HG02642 (cell line): ENCODE measurements around the gene CDH23.

Experiments used
- ATAC-seq: cut with Tn5 transposase; IDR thresholded peaks from one replicate; pipeline ENCODE4 v1.9.1; 2021; ENCODE audit warnings: mild to moderate bottlenecking; ENCODE audit not compliant: unreplicated experiment, poor library complexity

Gene CDH23

DNA sequence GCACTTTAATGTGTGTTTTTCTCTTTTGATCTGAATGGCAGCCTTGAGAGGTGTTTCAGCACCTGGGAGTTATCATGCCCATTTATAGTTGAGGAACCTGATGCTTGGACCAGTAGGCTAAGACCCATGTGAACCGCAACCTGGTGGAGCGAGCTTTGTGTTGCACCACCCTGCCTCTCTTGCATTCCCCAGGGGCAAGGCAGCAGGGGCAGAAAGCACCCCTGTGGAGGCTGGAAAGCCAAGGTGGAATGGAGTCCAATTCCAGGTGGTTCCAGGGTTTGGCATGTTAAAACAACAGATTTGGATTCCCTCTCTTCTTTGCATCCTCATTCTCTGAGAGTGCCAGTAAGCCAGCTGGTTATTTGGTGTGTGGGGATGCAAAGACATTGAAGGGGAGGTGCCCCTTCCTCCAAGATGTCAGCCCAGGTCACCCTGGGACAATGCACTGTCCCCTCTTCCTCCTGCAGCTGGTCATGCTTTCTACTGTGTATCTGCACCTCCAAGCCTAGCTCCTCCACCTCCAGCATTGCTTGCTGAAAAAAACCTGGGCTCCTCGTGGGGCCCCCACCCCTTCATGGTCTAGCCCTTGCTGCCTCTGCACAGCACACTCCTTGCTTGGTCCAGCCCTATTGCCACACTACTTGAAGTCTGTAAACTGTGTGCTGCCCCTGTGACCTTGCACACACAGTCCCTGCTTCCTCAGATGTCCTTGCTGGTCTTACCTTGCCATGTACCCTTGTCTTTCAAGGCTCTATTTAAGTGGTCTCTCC is 5.6 kb upstream of the CDH23 start:
- ATAC-seq, result no peak

DNA sequence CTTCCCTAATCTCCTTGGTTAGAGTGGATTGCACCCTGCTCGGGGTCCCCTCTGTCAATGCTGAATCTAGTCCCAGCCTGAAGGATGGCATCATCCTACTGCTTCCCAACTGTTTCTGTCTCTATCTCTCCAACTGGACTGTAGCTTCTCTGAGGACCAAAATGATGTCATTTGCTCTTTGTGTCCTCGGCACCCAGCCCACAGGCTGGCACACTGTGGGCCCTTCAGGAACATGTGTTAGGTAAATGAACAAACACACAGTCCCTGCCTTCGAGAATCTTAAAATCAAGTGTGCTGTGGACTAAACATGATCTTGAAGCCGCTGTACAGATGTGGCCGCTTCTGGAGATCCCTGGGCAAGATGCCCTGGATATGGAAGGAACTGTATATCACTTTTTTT is 5.0 kb upstream of the CDH23 start:
- no peak for ATAC-seq

DNA sequence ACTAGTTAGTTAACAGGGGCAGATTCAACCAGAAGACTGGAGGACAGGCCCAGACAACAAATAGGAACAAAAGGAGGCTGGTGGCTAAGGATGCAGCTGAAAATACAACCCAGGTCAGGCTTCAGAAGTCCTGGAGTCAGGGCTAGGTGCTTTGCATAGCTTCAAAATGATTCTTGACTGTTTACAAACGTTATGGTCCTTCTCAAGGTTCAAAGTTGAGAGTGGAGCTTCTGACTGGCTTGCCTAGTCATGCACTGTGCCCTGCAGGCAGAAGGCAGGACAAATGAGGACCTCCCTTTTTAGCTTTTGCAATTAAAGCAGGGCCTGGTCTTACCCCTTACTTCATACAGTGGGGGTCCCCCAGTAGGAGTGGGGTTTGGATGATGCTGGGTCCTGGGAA is 4.4 kb upstream of the CDH23 start:
- ATAC-seq, result no peak

DNA sequence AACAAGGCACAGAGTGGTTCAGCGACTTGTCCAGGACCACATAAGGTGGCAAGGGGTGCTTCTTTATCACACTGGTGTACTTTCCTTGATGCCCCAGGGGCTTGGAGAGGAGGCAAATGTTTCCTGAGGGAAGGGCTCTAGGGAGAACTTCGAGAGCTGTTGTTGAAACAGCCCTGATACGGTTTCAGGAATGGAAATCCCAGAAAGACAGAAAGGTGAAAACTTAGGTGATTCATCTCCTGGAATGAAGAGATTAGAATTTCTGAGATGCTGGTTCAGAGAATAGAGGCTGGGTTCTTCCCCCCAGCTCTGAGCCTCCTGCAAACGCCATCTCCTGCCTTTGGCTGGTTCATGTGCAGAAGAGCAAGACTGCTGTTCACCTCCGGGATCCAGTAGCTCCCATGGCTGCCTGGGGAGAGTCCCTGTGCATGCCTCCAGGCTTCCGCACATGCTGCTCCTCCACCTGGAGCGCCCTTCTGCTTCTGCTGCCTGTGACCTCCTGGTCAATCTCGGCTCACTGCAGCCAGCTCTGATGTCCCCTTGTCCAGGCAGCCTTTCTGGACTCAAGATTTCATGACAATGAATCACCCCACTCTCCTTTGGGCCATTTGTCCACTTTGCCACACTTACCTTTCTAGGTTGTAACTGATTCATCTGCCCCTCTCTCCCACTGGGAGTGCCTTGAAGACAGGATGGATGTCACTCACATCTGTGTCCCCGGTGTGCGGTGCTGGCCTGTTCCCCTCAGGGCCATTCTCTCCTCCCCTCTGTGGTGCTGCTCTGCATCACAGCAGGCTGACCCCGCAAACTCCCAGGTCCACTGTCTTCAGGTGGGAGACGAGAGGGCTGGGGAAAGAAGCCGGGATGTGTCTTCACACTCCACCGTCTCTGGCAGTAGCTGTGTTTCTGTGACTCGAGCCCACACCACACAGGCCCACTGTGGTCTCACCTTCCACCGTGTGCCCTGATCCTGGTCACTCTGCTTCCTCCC is 3.6 kb upstream of the CDH23 start:
- ATAC-seq, result no peak

DNA sequence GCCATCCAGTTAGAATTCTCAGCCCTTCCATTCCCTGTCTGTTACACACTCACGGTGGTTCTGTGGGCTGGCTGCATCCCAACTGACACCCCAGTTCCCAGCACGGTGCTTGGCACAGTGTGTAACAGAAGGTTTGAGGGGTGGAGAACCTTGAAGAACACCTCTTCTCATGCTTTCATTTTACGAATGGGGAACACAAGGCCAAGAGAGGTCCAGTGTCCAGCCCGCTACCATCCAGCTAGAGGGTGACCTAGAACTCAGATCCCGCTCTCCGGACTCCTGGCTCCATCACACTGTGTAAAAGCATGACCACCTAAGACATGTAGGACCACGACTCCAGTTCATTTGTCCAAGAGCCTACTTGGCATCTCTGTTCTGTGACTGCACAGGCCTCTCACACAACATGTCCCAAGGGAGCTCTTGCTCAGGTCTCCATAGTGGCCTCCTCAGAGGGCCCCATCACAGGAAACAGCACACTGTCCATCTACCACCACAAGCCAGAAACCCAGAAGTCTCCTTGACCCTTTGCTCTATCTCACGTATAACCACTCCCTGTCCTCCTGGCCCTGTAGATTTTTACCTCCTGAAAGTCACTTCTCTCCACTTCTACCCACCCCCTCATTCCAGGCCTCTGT is 2.8 kb upstream of the CDH23 start:
- no peak for ATAC-seq

GRCh38 chr10:71394926-71395562 is 1.7 kb upstream of the CDH23 start:
- no peak for ATAC-seq

DNA sequence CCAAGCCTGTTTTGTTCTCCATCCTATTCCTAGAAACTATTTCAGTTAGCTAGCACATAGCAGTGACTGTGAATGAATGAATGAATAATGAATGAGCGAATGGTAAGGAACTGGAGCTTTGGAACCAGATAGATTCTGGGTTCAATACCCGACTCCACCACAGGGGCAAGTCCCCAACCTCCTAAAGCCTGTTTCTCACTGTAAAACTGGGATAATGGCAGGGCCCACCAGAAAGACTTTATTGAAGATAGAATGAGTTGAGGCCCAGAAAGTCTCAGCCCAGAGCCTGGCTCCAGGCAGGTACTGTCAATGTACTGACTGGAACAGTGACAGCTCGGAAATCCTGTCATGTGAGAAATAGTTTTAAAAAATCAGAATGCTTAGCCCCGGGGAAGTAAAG is 1.1 kb upstream of the CDH23 start:
- ATAC-seq, result no peak

DNA sequence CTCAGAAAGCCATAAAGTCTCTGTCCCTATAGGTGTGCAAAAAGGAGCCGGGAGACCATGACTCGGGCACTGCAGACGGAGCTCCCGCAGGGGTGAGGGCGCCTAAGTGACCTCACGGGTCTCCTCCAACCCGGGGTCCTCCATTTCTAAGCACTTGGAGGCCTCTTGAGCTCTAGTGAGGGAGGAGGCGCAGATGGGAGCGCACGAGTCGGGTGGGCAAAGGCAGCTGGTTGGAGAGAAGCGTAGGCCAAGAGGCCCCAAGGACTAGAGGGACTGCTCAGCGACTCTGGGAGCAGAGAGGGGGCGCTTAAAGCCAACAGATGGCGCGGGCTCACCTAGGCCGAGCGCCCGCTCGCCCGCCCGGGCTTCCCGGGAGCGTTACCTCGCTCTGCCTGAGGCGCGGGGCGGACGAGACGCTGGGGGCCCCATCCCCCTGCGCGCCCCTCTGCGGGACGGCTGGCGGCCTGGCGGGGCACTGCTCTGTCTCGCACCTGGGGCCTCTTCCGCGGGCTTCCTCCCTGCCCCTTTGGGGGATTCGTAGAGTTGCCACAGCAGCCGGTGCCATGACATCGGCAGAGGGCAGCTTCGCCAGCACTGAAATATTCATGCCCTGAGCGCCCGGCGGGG is 523 bp upstream of the CDH23 start:
- ATAC-seq, result no peak

- ATAC-seq, result no peak
Measured at GRCh38 chr10:71397296-71398212, 834 bp downstream of the CDH23 start.

GRCh38 chr10:71398976-71399375 is 2.3 kb downstream of the CDH23 start:
- no peak for ATAC-seq

- no peak for ATAC-seq
Measured at GRCh38 chr10:71399946-71400345, 3.2 kb downstream of the CDH23 start.

DNA sequence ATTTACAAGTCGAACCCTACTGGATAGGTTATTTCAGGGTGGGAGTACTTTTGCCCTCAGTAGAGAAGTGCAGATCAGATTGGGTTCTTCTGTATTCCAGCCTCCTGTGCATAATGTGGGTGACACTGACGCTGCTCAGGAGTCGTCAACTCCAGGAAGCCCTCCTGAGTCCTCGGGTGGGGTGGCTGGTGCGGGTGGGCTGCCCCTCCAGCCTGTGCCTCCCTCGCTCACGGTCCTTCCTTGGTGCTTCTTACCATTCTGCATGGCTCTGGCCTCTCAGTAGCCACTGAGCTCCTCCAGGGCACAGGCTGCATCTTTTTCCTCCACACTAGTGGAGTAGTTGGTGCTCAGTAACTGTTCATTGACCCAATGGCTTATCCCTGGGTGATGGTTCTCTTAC is 4.3 kb downstream of the CDH23 start:
- no peak for ATAC-seq

- ATAC-seq, result no peak
Measured at GRCh38 chr10:71402005-71402404, 5.3 kb downstream of the CDH23 start.

DNA sequence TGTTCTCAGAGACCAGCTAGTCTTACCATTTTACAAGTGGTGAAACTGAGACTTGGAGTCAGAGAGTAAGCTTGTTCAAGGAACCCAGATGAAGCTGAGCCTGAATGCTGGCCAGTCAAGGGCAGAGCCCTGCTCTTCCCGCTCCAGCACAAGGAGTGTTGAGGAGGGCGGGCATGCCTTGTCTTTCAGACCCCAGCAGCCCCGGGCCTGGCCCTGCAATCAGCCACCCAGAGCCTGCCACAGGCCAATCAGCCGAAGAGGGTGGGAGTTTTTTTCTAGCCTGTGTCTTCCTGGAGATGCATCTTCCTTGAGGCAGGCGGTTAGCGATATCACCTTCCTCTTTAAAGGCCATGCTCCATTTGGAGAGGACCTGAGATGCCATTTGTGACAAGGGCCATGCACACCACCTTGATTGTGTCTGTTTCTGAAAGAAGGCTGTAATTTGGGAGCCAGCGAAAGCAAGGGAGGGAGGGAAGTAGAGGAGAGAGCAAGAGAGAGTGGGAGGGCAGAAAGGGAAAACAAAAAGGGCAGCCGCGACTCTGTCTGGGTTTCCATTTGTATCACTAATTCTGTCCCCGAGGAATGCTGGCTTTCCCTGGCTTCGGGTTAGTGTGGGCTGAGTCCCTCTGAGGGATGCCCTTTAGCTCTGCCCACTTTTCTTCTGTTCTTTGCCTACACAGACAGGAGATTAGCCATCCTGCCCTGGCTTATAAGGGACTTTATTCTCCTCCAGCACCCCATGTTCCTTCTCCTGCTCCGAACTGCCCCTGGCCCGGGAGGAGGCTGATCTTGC is 8.0 kb downstream of the CDH23 start:
- no peak for ATAC-seq

DNA sequence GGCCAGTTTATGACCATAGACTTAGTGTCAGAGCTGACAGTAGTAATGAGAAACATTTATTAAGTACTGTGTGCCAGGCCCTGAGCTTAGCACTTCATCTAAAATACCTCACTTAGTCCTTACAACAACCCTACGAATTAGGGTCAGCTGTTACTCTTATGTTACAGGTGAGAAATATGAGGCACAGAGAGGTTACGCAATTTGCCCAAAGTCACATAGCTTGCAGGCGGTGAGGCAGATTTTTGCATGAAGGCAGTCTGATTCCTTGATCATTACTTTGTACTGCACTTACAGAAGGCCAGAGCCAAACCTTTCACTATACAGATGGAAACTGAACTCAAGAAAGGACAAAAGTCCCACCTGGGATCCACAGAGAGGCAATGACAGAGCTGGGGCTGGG is 10.2 kb downstream of the CDH23 start:
- ATAC-seq, result no peak

GRCh38 chr10:71408436-71409225 is 11.9 kb downstream of the CDH23 start:
- ATAC-seq, result no peak

DNA sequence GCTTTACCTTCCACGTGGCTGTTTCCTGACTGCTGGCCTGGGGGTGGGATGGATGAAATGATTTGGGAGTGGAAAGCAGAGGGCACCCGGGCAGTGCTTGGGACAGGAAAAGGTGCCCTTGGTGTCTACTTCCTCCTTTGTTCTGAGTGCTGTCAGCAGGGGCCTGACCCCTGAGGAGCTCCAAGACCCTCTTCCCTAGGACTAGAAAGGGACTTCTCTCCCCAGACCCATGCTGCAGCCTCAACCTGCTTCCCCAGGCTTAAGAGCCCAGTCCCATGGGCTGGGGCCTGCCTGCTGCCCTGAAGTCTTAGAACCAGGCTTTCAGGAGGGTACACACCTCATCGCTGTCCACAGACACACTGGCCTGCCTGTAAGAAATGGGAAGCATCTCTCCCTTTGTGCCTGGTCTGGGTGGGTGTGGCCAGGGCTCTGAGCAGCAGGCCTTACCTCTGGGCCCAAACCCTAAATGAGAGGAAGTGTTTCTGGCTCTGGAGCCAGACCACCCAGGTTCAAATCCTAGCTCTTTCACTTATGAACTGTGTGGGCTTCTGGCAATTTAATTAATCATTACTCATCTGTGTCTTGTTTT is 12.9 kb downstream of the CDH23 start:
- no peak for ATAC-seq
